CD4-positive, alpha-beta T cell treated with Interleukin-4 for 1 hour (primary cell): Measurements from ENCODE around the gene LMOD2.
"Not testable (repeated sequence)": the region's sequence is repeated elsewhere in the genome, so short reads cannot be mapped to it uniquely, and the experiment has no call there.

ENCODE experiments used
- DNase-seq, 2 donors: peaks; one replicate each; pipeline ENCODE4 v3.0.0-alpha.2; 2020 to 2022

LMOD2 gene, protein sequence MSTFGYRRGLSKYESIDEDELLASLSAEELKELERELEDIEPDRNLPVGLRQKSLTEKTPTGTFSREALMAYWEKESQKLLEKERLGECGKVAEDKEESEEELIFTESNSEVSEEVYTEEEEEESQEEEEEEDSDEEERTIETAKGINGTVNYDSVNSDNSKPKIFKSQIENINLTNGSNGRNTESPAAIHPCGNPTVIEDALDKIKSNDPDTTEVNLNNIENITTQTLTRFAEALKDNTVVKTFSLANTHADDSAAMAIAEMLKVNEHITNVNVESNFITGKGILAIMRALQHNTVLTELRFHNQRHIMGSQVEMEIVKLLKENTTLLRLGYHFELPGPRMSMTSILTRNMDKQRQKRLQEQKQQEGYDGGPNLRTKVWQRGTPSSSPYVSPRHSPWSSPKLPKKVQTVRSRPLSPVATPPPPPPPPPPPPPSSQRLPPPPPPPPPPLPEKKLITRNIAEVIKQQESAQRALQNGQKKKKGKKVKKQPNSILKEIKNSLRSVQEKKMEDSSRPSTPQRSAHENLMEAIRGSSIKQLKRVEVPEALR

DNA sequence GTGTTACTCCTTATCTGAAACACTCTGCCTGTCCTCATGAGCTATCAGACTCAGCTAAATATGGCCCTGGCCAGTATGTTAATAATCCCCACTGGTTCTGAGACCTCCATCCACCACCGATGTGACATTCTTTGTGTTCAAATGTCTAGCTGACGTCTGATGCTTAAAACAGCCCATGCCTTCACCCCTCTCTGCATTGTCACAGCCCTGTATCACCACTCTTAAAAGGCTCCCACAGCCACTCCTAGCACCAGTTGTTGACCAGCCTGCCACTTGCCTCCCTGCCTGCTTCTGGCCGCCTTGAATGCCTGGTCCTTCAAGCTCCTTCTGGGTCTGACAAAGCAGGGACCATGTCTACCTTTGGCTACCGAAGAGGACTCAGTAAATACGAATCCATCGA is at the start of gene LMOD2:
LMOD2 (plus strand) TSS at position 253 of the 400 bp plus-strand sequence; CDS start at position 351, 98 bp downstream.
- no peak for DNase-seq

DNA sequence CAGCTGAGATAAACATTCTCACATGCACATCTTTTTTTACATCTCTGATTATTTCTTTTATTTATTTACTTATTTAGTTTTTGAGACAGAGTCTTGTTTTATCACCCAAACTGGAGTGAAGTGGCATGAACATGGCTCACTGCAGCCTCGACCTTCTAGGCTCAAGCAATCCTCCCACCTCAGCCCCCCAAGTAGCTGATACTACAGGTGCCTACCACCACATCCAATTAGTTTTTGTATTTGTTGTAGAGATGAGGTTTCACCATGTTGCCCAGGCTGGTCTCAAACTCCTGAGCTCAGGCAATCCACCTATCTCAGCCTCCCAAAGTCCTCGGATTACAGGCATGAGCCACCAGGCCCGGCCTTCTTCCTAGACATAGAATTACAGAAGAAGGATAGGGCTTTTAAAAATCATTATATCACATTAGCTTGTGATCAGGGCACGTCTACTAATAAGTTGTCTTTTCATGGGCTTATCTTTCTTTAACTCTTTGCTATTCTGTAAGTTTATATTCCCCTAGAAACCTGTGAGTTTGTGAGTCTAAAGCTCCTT is 48.2 kb upstream of the LMOD2 start:
- DNase-seq = no peak

DNA sequence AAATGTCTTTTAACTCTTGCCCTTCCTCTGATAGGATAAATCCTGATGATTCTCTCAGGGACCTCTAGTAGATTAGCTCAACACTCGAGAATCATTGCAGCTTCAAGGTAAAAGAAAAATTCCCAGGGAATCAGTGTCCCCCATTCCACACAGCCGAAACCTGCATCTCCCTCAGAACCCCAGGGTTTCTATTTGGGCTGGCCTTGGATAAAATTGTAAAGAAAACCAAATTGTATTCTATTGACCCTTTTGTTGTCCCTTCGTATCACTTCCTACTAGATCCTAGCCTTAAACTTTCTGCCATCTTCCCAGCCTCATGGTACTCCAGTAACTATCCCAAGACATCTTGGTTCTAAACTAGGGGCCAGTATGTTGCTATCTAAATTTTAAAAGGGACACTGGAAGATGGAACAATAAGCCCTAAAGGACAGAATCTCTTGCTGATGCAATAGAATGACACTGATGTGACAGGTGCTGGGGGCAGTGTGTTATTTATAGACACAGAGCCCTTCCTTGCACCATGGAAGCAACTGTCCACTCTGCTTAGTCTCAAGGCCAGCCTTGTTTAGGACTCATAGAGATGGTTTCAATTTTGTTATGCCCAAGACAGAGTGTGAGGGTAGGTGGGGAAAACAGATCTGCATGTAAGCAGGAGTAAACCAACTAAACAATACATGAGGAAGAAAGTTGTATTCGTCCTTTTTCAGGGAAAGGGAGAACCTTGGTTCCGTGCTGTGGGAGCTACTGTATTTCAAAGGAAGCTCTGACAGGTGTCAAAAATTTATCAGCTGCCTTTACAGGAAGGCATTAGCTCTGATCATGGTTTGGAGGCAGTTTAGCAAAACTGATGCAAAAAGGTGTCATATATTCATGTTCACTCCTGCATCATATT is 46.4 kb upstream of the LMOD2 start:
- DNase-seq = no peak

DNA sequence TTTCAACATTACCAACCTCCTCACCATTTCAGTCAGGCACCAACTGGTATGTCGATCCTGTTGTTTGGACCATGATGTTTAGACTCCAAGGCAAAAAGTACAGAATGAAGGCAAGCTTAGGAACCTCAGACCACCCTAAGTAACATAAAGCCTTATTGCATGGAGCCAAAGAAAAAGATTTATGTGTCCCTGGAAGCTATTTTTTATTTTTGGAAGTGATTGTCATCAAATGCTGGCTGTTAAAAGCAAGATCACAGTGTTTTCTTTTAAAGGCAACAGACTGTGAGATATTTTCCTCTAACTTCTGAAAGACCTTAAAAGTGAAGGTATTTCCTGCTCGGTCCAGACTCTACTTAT is 45.8 kb upstream of the LMOD2 start:
- DNase-seq = no peak

DNA sequence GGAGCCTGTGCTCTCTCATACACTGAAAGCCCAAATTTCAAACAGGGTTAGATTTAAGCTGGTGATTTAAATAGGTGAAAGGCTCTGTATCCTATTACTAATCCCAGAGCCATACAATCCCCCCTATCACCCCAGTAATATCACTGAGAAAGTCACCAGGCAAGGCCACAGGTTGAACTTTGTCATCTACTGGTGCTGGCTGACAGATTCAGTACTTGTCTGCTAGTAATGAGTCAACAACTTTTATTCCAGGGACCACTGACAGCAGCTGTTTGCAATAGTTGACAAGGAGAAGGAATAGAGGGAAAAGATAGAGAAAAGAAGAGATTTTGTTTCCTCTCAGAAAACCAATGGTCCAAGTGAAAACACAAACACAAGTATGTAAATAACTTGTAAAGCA is 43.6 kb upstream of the LMOD2 start:
- DNase-seq = no peak

DNA sequence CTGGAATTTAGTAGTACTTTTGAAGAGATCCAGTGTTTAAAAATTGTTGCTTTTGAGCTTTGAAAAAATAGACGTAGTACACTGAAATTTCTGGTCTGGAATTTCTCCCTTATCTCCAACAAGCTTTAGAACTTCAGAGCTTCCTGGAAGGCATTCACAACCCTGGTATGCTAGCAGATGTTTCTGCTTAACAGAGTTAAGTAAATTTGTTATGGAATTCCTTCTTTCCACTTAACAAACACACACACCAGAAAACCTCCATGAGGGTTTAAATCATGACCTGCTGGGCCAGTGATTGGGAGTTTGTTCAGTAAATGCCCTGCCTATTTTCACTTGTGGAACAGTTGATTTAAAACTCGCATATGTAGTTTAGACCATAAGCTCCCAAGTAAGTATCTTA is 40.3 kb upstream of the LMOD2 start:
- DNase-seq = no peak

DNA sequence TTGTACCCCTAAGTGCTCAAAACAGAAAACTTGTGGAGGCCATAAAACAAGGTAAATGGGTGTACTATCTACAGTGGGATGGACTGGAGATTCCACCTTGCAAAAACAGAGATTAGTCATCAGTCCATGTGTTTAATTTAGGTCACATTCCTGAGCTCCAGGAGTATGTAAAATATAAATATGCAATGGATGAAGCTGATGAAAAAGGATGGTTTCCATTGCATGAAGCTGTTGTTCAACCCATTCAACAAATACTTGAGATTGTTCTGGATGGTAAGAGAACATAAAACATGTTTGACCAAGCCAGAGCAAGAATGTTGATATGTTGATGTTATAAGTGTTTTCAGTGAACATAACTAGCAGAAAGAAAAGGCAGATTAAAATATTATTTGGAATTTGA is 39.4 kb upstream of the LMOD2 start:
- no peak for DNase-seq

DNA sequence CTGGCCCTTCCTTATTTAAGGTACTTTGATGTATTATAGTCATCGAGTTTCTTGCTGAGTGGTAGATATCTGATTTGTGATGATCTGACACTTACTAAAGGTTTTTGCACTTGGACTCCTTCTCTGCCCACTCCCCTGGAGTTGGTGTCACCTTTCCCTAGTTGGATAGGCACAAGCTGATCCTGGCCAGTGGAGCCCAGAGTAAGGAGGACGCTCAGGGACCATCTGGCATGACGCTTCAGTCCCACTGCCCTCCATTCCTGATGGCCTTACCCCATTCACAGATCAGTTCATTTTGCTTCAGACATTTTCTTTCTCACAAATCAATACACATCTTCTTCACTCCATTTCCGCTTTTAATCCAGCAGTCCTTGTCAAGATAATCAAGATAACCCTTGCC is 34.0 kb upstream of the LMOD2 start:
- no peak for DNase-seq

DNA sequence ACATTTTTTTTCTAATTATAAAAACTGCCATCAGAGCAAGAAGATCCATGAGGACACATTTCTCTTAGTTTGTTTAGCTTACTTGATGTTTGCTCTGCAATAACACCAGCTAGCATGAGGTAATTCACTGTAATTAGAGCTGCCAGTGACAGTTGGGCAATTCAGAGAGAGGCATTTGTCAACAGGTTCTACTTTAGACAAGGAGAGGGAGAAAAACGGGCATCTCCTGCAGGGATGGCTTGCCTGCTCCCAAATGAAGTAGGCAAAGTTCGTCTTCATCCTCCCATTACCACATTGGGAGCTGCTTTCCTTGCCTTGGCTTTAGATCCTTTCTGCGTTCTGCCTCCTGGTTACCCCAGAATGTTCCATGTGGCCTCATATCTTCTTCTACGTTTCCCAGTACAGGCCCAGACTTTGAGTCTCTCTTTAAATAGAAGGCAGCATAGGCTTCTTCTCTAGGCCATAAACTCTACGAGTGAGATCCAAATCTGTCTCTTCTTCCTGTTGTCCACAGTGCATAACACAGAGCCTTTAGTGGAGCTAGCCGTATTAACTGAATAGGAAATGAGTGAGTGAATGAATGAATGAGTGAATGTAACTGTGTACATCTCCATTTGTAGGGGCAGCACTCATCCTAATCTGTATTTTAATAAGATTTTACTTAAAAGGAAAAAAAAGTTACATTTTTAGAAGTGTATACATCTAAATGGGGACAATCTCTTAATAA is 32.8 kb upstream of the LMOD2 start:
- no peak for DNase-seq

DNA sequence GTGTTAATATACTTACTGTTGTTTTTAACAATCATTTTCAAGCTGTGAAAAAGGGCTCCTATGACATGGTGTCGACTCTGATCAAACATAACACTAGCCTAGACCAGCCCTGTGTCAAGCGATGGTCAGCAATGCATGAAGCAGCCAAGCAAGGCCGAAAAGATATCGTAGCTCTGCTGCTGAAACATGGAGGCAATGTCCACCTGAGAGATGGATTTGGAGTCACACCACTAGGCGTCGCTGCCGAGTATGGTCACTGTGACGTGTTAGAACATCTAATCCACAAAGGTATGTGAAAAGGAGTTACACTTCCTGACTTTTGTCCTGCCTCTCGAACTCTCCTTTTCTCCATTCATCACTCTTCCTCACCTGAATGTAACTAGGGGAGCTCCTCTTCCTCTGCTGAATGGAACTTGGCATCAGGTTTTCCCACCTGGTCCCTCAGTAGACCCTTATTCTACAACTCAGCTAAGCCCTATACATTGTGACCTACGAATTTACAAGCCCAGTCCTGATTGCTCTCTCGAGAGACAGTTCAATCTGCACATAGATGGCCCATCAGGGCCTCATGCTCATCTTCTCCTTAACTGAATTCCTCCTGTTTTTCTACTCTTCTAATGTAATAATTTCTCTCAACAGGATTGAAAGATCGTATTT is 31.0 kb upstream of the LMOD2 start:
- peak; percentile 29 to 57 for DNase-seq

DNA sequence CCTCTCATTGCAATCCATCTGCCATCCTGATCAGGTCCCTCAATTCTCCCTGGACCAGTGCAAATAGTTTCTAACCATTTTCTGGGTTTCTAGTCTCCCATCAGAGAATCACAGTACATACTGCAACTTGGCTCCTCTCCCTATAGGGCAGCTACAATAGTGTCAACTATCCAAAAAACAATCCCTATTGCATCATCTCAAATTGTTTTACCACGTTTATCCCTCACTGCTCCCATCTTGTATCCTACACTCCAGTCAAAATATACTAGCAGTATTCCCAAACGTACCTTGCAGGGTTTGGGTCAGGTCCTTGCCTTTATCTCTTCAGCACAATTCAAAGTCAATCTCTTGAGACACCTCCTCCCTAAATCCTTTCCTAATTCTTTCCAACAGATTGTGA is 30.4 kb upstream of the LMOD2 start:
- no peak for DNase-seq

DNA sequence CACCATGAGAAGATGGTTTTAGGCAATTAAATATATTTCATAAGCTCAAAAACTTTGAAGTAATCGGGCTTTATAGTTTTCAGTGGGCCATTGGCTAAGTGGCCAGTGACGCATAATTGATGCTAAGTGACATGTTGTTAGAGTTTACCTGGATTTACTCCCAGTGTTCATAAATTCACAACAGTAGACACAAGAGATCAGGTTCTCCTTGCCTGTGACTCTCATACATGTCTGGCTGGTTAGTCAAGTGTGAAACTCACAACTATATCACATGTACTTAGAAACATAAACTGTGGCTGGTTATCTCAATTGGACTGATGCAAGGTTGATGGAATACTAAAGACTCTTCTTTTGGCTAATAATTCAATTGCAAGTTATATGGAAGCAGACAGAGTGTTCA is 27.8 kb upstream of the LMOD2 start:
- no peak for DNase-seq

DNA sequence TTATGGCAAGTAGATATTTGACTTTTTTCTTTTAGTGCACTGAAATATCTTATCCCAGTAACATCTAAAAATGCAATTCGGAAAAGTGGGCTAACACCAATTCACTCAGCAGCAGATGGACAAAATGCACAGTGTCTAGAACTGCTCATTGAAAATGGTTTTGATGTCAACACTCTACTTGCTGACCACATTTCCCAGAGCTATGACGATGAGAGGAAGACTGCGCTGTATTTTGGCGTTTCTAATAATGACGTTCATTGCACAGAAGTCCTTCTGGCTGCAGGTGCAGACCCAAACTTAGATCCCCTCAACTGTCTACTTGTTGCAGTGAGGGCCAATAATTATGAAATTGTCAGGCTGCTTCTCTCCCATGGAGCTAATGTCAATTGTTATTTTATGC is 26.8 kb upstream of the LMOD2 start:
- DNase-seq = no peak

DNA sequence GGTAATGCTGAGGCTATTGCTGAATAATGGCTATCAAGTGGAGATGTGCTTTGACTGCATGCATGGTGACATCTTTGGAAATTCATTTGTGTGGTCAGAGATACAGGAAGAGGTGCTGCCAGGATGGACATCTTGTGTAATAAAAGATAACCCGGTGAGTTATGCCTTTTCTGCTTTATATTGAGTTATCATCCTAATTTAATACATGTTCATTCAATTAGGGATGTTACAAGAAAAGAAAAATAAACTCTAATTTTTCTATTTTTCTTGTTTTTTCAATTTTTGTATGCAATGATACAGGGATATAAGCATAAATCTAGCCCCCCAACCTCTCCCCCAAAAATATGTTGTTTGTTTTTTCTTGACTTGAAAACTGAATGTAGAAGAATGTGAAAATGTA is 26.4 kb upstream of the LMOD2 start:
- DNase-seq = no peak

DNA sequence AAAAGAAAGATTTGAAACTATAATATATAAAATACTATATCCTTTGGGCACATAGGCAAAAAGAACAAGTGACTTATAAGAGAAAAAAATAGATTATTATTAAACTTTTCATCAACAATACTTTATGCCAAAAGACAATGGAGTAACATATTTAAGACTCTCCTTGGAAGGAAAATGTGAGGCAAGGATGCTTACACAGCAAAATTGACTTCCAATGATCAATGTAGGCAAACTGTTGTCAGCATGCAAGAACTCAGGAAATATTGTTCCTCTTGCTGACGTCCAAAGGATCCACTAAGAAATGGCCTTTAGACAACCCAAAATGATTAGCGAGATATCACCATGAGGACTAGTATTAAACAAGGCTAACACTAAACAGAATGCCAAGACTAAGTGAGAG is 22.9 kb upstream of the LMOD2 start:
- no peak for DNase-seq

DNA sequence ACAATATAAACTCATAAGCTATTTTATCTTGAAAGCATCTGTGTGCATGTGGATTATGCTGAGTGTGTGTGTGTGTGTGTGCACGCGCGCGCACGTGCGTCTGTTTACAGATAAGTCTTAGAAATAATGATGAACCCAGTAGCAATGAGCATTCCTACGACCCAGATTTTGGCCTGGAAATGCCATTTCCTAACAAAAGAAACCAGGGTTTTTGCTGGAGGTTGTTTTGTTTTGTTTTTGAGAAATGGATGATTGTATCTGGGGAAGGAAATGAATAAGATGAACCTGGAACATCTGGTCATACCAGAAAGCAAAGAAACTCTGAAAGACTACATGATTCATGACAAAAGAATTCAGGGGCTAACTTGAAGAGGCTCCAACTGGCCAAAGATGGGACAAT is 22.1 kb upstream of the LMOD2 start:
- DNase-seq = no peak

DNA sequence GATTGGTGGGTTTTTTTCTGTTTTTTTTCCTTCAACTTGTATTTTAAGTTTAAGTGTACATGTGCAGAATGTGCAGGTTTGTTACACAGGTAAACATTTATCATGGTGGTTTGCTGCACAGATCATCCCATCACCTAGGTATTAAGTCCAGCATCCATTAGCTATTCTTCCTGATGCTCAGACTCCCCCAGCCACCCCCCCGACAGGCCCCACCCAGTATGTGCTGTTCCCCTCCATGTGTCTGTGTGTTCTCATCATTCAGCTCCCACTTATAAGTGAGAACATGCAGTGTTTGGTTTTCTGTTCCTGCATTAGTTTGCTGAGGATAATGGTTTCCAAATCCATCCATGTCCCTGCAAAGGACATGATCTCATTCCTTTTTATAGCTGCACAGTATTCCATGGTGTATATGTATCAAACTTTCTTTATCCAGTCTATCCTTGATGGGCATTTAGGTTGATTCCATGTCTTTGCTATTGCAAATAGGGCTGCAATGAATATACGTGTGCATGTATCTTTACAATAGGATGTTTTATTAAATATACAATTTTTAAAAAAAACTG is 21.6 kb upstream of the LMOD2 start:
- not testable (repeated sequence) for DNase-seq

DNA sequence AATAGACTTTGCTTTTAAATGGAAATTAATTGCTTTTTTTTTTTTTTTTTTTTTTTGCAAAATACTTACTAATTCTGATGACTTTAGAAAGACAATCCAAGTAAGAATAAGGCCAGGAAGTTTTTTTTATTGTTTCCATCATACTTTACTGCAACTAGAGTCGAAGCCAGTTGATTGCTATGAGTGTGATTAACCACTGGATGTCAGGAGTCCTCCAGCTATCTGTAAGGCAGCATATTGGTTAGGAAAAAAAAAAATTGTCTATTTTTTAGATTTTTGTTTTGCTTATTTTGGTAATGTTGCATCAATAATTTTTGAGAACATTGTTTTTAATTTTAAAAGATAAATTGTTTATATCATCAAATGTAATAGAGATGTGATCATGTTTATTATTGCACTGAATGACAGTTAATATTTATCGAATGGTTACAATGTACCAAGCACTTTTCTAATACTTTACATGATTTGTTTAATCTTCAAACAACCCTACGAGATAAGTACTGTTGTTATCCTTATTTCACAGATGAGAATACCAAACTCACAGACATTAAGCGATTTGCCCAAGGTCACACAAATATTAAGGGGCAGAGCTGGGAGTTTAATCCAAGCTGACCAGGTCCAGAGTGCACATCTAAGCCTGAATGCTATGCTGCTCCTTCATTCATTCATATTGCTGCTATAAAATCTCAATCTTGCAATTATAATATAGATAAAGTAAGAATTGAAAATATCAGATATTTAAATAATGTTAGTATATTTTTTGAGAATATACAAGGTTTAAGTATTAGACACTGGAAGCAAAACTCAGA is 19.9 kb upstream of the LMOD2 start:
- no peak for DNase-seq

DNA sequence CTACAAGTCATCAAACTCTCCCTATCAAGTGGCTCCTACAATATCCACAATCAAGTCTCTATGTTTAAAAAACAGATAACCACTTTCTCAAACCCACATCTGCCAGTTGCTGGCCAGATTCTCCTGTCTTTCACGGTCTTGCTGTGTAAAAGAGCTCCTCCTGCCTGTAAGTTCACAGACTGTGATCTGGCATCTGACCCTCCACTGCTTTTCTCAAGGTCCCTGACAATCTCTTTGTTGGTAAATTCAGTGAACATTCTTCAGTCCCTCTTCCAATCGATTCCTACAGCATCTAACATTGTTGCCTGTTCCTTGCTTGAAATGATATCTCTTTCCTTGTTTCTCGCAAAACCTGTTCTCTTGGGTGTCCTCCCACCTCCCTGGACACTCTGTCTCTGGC is 18.5 kb upstream of the LMOD2 start:
- DNase-seq = no peak

DNA sequence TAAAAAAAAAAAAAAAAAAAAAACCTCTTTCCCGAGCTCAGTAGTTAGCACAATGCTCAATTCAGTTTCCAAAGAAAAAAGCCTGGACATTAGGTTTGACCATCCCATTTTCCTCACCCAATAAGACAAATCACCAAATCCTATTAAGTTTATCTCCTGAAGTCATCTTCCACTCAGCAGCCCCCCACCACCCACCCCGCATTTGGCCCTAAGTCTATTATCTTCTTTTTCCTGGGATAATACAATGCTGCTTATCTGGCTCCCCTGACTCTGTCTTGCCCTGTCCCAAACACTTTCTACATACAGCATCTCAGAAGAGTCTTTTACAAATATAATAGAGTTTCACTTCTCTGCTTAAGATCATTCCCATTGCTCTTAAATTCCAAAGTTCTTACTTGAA is 17.8 kb upstream of the LMOD2 start:
- no peak for DNase-seq

DNA sequence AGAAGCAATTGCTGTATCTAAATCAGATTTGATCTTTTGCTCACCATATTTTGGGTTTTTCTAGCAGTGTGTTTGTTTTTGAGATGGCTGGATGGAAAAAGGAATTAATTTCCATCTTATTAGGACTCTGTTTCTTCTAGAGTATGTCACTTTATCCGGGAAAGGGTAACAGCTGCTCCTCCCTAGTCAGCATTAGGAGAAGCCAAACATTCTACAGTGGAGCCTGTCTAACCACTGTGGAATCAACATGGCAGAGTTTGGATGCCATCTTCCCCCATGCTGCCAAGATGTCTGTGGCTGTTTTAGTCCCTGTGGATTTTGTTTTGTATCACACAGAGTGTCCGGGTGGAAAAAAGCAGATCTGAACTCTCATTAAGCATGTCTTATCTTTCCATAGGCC is 16.0 kb upstream of the LMOD2 start:
- no peak for DNase-seq
